Epithelial cell of esophagus (primary cell): ENCODE results near the gene NINJ2.

Experiments
- DNase-seq: peaks from one replicate; pipeline ENCODE4 v3.0.0; 2010; ENCODE audit warnings: low read depth
- H3K4me3 ChIP-seq: 2 replicates; pipeline ENCODE4 v1.5.1; 2011; ENCODE audit warnings: mild to moderate bottlenecking, low read length, control low read depth
- TF ChIP-seq, protein P1 (sequence below): IDR thresholded peaks from 2 replicates; pipeline ENCODE4 v1.5.1; 2011; ENCODE audit warnings: low read depth, mild to moderate bottlenecking, low read length, control low read depth, inconsistent platforms; ENCODE audit not compliant: insufficient read depth; ENCODE audit errors: missing control alignments

The NINJ2 gene

DNA sequence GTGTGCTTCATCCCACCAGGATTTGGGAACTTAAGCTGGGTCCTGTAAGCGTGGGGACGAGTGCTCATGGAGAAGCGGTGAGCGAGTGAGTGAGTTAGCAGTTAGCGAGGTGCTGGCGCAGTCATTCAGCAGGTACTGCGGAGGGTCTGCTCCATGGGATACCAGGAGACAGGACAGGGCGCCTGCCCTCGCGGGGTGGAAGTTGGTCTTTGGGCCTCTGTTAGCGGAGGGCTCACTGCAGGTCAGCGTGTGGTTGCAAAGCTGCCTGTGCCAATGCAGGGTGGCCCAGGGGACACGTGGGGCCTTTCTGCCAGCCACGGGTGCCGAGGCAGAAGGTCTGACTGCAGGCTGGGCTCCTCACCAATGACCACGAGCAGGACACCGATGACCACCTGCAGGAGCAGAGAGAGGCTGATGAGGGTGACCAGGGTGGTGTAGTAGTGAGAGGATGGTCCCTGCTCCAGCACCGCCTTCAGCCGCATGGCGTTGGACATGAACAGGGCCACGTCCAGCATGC lies 97.6 kb downstream of the NINJ2 start:
- H3K4me3 ChIP-seq, result no peak overlapping the region
- TF ChIP-seq, protein P1, sequence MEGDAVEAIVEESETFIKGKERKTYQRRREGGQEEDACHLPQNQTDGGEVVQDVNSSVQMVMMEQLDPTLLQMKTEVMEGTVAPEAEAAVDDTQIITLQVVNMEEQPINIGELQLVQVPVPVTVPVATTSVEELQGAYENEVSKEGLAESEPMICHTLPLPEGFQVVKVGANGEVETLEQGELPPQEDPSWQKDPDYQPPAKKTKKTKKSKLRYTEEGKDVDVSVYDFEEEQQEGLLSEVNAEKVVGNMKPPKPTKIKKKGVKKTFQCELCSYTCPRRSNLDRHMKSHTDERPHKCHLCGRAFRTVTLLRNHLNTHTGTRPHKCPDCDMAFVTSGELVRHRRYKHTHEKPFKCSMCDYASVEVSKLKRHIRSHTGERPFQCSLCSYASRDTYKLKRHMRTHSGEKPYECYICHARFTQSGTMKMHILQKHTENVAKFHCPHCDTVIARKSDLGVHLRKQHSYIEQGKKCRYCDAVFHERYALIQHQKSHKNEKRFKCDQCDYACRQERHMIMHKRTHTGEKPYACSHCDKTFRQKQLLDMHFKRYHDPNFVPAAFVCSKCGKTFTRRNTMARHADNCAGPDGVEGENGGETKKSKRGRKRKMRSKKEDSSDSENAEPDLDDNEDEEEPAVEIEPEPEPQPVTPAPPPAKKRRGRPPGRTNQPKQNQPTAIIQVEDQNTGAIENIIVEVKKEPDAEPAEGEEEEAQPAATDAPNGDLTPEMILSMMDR, result no peak

DNA sequence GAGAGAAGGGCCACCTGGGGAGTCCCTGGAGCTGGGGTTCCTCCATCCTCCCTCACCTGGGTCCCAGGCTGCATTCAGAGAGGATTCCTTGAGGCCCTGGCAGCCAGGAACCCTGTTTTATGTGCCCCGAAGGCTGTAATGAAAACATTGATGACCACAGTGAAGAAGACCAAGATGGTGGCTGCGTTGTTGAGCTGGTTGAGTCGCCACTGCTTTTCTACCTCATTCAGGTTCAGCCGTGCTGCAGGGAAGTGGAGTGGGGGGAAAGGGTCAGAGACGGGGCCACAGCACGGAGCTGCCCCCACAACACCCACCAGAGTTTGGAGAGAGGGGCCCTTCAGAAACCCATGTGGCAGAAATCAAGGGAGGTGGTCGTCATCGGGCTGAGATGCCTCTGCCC lies 98.1 kb downstream of the NINJ2 start:
- no peak for DNase-seq
- TF ChIP-seq, protein P1, result no peak
- no peak overlapping the region for H3K4me3 ChIP-seq

More for the DNA sequence above, 97.6 kb downstream of the NINJ2 start:
- DNase-seq, result no peak

DNA sequence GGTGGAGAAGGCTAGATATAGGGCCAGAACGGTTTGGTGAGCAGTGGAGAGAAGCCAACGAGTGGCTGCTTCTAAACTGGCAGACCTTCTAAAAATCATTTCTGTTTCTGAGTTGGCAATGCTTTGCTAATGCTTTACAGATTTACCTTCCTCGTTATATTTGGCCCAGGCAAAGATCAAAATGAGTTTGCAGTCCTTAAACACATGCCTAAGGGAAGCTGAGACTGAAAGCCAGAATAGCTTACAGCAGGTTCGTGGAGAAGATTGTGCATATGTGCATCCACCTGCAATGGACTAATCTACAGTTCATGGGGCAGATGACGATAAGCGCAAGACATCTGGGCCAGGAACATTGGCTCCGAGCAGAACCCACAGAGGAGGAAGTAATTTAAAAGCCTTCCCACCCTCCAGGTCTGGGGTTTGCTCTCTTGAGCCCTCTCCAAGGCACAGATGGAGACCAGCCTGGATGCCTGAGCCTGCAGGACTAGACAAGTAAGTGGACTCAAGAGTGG lies 99.4 kb downstream of the NINJ2 start:
- no peak for DNase-seq
- TF ChIP-seq, protein P1, result no peak
- no peak overlapping the region for H3K4me3 ChIP-seq

DNA sequence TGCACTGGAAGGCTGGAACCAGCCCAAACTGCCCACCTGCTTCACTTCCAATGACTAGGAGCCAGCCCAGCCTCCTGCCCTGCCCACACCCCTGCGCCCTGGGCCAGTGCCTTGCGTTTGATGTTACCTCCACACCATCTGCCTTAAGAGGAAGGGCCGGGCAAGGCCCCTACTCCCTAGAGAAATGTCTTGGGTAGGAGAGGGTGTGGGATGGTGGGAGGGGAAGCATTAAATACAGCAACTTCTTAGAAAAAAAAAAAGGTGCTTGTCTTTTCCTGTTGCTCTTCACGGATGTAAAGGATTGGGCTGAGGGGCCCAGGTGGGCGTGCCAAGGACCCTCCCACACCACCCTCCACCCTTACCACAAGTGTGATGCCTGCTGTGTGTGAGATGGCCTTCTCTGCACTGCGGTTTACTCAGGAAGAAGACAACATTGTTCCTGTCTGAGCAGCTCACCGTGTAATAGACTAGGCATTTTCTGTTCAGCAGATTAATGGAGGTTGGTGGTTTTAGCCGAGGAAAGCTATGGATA lies 99.9 kb downstream of the NINJ2 start:
- H3K4me3 ChIP-seq, result no peak overlapping the region
- TF ChIP-seq, protein P1, result no peak
- DNase-seq, result no peak

- no peak overlapping the region for H3K4me3 ChIP-seq
Measured at GRCh38 chr12:562634-563033, 100.6 kb downstream of the NINJ2 start.

DNA sequence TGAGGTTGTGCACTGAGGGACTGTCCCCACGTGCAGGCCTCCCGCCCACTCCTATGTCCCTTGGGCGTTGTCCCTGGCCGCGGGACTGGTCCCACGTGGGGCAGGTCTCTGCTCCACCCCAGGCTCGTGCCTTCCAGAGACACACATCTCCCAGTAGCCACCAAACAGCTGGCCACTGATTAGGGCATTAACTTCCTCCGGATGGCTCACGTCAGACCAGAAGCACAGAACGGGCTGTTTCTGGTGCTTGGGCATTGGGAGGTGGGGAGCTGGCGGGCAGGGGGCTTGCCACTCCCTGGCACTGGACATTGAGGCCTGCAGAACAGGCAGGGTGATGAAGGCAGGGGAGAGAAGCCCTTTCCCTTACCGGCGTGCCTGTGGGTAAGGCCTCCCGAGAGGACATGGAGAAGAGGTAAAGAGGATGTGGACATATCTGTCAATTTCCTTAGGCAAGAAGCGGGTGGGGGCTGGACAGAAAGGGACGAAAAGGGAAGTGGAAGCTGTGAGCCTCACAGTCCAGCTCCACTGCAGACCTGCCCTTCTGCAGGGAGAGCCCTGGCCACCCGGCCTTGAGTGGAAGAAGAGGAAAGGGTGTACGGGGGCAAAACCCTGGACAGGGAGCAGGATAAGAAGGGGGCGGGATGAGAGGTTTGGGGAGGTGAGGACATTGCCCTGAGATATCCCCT lies 101.2 kb downstream of the NINJ2 start:
- H3K4me3 ChIP-seq, result no peak overlapping the region
- TF ChIP-seq, protein P1, result no peak
- DNase-seq, result no peak

More at GRCh38 chr12:562634-563033, 100.6 kb downstream of the NINJ2 start:
- DNase-seq, result no peak
- TF ChIP-seq, protein P1, result no peak

GRCh38 chr12:561391-561705 lies 101.9 kb downstream of the NINJ2 start:
- TF ChIP-seq, protein P1, result no peak
- H3K4me3 ChIP-seq, result no peak overlapping the region
- no peak for DNase-seq
